Renal cortex interstitium (tissue), 11 donors: ENCODE results near the gene TPK1. TPM values are rescaled to one million over a fixed set of nuclear protein-coding genes. Genes with fewer than 3 reads are reported as not detected.
"Not testable (repeated sequence)": the region's sequence is repeated elsewhere in the genome, so short reads cannot be mapped to it uniquely, and the experiment has no call there.

Experiments
- DNase-seq, 11 donors: peaks; one replicate each; pipeline ENCODE4 v3.0.0-alpha.2; 2013; ENCODE audit warnings: low read depth in 9 of 11, low spot score in 4 of 11; ENCODE audit errors: extremely low read depth in 1 of 11
- polyA plus RNA-seq, 3 donors: library from polyadenylated mRNA; unstranded; fragments of 120-200 nt; gene quantifications; one replicate each; pipeline ENCODE4 v1.2.1, GENCODE V29; 2013; ENCODE audit not compliant: insufficient read length in 3 of 3

TPK1 gene
- polyA plus RNA-seq, 3 donors: 8.6 to 9.9 (median 8.9) TPM

DNA sequence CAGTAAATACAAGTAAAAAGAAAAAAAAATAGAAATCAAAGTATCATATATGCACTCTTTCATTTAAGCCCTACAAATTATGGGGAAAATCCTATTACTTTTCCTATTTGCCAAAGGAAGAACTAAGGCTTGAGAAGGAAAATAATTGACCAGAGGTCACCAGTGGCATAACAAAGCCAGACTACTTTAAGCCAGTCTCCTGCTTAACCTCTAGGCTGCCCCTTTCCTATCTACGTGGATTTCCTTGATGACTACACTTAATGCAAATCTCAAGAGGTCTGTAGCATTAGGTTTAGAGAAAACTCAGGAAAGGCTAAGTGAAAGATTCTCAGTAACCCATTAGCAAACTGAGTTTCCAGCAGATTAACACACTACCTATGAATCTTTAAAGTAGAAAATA, 49.8 kb downstream of the TPK1 start:
- no peak for DNase-seq

DNA sequence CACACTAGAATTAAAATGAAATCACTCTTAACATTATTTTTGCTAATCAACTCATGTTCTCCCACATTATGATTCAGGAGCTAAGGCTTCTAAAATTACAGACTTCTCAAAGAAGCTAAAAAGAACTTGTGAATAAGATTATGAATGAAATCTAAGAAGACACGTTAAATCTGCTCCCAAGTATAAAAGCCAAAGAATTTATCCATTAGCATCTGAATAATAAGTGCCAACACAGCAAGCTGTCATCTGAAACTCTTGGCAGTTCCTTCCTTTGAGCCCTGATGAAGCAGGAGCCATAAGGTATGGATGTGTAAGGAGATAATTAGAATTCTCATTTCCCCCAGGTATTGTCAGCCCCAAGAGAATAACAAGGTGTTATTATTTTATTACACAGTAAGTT, 50.3 kb downstream of the TPK1 start:
- no peak for DNase-seq

DNA sequence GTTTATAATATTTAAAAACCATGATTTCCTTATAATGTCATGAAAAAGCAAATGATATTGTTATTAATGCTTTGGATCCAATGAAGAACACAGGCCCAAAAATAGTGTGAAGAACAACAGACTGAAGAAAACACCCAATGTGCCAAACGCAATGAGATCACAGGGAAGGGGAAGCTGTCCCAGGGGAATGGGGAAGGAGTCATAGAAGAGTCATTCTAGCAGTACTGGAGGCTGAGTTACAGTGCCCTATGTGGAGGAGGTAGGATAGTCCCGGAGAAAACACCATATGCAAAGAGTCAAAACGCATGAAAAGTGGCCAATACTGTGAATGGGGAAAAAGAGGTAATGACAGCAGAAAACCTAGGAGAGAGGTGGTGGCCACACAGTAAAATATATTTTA, 50.9 kb downstream of the TPK1 start:
- DNase-seq: no peak

DNA sequence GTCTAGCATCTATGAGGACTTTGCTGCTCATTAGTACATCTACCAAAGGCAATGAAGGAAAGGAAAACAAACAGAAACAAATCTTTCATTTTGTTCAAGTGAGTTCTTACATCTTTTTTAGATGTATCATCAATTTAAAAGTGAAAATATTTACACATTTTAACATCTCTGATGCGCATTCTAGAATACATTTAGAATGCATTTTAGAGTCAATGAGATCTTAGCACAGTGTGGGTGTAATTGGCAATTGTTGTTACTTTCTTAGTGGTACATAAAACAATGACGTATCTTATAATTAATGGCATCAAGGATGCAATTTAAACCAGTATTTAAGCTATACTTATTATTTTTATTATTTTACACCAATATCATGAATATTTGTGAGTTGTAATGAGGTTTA, 51.4 kb downstream of the TPK1 start:
- DNase-seq: no peak

DNA sequence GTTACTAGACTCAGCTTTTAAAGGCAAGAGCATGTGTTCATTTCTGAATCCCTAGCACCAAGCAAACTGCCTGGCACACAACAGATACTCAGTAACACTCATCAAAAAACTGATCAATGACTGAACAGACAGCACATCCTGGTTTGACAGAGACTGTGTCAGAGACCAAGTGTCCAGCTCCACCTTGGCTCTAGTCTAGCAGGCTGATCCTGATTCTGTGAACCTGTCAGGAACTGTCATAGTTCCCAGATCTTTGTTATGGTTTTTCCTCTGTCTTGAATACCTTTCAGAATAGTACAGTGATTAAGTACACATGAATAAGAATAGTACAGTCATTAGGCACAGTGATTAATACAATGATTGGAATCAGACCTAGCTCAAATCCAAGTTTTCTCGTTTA, 53.0 kb downstream of the TPK1 start:
- no peak for DNase-seq

DNA sequence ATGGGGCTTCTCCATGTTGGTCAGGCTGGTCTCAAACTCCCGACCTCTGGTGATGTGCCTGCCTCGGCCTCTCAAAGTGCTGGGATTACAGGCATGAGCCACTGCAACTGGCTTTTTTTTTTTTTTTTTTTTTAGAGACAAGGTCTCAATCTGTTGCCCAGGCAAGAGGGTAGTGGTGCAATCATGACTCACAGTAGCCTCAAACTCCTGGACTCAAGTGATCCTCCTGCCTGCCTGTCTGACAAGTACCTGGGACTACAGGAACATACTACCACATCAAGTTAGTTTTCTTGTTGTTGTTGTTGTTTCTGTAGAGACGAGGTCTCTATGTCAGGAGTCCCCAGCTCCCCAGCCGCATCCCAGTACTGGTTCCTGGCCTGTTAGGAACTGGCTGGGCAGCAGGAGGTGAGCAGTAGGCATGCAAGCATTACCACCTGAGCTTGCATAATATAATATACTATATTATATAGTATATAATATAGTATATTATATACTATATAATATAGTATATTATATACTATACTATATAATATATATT, 55.7 kb downstream of the TPK1 start:
- DNase-seq: no peak

DNA sequence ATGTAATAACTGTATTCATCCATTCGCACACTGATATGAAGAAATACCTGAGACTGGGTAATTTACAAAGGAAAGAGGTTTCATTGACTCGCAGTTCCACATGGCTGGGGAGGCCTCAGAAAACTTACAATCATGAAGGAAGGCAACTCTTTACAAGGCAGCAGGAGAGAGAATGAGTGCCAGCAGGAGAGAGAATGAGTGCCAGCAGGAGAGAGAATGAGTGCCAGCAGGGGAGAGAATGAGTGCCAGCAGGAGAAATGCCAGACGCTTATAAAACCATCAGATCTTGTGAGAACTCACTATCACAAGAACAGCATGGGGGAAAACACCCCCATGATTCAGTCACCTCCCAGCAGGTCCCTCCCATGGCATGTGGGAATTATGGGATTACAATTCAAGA, 58.0 kb downstream of the TPK1 start:
- DNase-seq: not testable (repeated sequence)

DNA sequence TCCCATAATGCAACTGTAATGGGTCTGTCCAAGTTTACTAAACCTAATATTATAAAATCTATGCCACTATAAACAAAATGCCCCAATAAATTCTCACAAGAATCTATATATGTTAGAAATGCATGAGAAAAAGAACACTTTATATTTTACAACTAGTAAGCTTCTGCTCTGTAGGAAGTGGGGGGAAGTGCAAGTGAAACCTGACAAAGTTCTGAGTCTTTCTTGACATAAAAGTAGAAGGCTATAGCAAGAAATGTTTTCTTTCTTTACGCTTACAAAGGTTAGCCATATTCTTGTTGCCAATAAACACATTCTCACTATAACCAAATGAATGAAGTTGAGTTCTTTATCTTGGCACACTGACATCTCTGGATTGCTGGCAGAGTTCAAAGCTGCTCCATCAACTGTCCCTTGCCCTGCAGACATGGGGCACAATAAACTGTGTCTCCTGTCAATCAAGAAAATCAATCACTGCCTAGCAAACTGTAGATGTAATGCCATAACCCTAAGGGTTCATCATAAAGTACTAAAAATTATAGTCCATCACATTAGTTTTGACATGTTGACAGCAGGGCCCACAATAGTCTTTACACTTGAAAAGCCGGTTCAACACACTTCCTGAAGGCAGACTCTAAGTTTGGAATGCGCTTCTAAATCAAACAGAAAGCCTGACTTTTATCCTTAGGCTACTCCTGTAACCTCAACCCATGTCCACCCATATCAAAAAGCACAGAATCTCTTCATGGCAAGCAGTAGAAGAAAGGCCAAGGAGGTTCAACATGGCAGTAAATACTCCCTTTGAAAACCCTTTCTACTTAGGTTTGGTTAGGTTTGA, 58.6 kb downstream of the TPK1 start:
- DNase-seq: peak in 1 of 11 donors; percentile 14

DNA sequence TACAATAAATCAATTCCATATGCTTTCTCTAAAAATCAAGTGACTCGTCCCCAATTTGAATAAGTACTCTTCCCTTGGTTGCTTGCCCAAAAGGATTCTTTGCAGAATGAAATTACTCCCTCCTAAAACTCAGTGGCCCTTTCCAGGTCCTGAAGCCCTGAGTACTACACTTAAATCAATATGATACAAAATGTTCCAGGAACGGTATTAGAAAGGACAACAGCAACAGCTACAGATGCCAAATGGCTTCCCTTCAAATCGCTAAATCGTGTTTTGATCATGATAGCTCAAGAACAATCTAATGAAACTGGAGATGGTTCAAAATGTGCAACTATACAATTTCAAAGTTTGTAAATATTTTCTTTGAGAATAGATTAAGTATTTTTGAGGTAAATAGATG, 59.4 kb downstream of the TPK1 start:
- DNase-seq: no peak

DNA sequence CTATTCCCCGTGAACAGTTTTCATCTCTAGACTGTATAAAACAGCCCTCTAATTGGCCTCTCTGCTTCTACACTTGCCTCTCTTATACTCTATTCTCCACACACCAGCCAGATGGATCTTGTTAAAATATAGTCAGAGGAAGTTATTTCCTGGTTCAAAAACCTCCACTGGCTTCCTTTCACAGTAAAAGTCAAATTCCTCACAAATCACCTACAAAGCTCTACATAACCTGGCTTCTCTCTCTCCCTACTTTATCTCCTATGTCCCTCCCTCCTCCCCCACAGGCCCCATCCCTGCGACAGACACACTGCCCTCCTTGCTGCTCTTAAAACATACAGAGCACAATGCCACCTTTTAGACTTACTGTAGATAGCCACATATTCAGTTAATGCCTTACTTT, 60.1 kb downstream of the TPK1 start:
- peak in 5 of 11 donors; percentile 27 to 56 (median 45) for DNase-seq

DNA sequence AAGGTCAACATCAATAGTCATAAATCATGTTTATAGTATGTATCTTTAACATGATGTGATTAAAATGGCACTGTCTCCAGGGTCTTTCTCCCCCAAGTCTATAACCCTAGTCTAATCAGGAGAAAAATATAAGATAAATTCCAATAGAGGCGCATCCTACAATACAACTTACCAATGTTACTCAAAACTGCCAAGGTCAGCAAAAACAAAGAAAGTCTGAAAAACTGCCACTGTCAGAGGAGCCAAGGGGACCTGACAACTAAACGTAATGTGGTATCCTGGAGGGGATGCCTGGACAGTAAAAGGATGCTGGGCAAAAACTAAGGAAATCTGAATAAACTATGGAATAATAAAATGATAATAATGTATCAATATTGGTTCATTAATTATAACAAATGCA, 63.9 kb downstream of the TPK1 start:
- no peak for DNase-seq

DNA sequence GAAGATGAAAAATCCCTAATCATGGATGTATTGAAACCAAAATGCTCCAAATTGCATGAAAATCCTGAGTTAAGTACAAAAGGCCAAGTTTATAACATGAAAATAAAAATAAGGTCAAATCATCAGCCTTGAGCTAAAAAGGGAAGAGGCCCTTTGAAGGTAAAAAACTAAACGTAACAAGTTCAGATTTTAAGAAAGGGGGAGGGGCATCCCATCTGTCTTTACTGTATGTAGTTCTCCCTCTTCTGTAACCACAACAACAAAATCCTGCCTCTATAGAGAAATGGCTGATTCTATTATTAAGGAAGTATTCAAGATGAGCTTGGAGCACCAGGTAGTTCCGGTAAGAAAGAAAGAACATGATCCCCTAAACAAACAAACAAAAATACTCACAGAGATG, 64.7 kb downstream of the TPK1 start:
- no peak for DNase-seq

DNA sequence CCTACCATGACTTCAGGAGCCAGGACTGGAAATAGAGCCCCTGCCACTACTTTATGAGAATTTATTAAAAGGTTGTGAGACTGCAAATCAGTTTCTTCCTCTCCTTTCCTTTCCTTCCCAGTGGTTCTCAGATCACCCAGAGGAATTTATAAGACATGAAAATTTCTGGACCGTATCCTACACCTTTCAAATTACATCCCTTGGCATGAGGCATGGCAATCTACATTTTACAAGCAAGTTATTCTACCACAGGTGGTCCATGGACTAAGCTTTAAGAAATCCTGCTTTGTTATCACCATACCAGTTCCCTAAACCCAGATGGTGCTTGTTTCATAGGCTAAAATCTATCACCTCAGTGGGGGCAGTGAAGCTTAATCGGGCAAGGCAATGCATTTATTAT, 66.5 kb downstream of the TPK1 start:
- no peak for DNase-seq

DNA sequence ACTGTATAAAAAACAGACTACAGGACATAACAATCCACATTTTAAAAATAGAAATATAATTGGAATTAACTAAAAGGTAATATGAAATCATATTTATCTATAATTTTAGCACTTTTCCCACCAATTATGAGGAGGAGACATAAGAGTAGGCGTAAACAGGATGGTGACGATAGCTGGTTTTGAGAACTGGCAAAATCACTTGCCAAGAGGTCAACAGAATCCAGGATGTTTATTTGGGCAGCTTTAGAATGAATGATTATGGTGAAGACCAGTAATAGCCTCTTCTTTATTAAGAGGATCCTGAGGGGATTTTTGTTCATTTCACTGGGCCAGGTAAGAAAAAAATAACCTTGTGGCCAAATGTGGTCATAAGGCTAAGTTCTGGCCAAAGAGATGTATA, 67.2 kb downstream of the TPK1 start:
- DNase-seq: no peak

DNA sequence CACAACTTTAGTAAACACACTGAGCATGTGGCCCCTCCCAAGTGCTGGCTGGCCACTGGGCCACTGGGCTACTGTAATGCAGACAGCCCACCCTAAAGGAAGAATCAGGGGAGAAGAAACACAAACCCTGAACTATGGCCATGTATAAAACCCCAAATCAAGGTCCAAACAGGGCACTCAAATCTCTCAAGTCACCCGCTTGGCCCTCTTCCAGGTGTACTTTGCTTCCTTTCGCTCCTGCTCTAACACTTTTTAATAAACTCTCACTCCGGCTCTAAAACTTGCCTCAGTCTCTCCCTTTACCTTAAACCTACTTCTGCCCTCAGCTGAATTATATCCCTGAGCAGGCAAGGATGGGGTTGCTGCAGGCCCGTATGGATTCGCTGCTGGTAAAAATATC, 72.6 kb downstream of the TPK1 start:
- no peak for DNase-seq

DNA sequence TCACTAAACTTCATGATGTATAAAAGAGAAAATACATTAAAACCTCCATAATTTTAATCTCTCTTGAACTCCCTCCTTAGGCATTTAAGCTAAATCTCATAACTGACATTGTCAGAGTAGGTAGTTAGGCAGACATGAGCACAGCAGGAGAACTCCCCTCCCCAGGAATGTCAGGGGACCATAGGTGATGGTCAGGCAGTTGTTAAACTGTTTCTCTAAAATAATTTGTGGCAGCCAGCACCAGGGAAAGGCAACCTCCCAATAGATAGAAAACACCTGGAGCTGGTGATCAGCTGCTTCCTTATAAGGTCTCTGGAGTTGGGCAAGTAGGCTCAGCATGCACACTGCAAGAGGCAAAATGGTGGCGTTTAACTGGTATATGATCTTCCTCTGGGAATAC, 73.0 kb downstream of the TPK1 start:
- no peak for DNase-seq

DNA sequence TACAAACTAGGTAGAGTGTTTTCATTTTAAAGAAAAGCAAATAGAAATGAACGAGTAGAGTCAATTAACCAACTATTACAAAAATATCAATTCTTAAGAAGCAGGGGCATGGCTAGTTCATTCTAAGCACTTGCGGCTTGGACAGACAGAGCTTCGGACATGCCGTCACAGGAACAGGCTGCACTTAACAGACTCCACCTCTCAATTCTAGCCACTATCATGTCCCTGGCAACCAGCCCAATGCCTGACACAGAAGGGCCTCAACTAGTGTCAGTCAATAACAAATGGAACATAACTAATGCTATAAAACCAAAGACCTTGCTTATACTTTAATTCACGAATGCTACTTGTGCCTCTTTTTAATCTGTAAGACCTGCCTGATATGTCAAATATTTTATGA, 74.4 kb downstream of the TPK1 start:
- DNase-seq: no peak

DNA sequence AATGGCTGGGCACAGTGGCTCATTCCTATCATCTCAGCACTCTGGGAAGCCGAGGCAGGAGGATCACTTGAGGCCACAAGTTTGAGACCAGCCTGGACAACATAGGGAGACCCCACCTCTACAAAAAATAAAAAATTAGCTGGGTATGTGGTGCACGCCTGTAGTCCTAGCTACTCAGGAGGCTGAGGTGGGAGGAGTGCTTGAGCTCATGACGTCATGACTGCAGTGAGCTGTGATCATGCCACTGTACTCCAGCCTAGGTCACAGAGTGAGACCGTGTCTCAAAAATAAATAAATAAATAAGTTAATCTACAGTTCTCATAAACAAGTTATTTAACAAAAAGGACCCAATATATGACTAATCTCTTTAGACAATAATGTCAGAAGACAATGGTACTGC, 76.2 kb downstream of the TPK1 start:
- no peak for DNase-seq

DNA sequence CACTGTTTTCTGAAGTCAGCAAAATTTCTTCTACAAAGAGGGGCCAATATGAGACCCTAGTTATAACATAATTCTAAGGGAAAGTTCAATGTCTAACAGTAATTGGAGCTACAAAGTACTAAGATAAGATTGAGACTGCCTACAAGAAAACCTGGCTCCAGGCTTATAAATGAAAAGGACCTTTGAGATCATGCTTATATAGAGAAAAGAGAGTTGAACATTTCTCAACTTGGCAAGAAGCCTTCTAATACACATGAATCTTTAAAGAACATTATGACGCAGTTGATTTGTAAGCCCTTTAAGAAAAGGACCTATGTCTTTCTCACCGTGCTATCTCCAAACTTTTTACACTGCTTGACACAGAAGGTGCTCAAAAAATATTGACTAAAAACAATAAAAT, 87.9 kb downstream of the TPK1 start:
- no peak for DNase-seq

DNA sequence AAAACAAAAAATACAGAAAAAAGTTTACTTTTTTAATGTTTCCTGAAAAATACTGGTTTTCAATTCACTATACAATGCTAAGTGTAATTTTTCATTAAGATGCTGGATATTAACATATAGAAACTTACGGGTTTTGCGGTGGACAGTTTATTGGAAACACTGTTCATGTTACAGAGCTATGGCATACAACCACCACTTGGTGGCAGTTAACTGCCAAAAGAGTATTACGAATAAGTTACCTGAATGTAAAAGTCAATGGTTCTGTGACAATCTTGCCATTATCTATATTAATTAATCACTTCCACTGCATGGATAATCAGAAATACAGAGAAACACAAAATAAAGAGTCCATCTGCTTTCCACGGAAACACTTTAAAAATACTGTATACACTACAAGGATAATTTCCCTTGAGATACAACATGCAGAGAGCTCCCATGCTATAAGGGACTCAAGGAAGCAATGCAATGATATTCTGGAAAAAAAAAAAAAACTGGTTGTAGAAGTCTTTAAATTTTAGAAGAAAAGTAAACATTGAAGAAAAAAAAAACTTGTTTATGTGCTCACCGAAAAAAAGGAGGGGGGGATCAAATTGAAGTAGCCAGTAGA, 97.0 kb downstream of the TPK1 start:
- no peak for DNase-seq

DNA sequence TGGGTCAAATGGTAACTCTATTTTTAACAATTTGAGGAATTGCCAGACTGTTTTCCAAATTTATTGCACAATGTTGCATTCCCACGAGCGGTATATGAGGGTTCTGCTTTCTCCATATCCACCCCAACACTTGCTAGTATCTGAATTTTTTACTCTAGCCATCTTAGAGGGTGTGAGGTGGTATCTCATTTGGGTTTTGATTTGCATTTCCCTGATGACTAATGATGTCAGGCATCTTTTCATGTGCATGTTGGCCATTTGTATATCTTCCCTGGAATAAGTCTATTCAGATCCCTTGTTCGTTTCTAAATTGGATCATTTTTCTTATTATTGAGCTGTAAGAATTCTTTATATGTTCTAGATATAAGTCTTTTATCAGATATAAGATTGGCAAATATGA, 97.7 kb downstream of the TPK1 start:
- no peak for DNase-seq
